IMR-90 (cell line): ENCODE measurements around the gene KCNN3. TPM values are rescaled to one million over a fixed set of nuclear protein-coding genes. Genes with fewer than 3 reads are reported as not detected.
A peak's percentile ranks its signal among the peaks of the same experiment; 100 is the strongest.

ENCODE experiments used
- ATAC-seq: fragments of 200-7000 bp; cut with Tn5 transposase; 2 replicates; pipeline ENCODE4 v1.9.1; 2020; ENCODE audit warnings: low read depth, mild to moderate bottlenecking, moderate library complexity
- BruUV-seq: library from RNA; stranded (reverse); fragments of 400-500 nt; replicated peaks from 2 replicates; lab custom pipeline; 2021; lab: Mats Ljungman, UMichigan
- CTCF ChIA-PET: fragments of 300-600 bp; formaldehyde crosslinking; extraction: SDS; loops from one replicate; lab custom pipeline; 2021; ENCODE audit warnings: antibody characterized with exemption; lab: Yijun Ruan, JAX
- POLR2A ChIA-PET: fragments of 300-600 bp; sonication (Branson Sonifier 250); formaldehyde crosslinking; loops from one replicate; lab custom pipeline; 2022; ENCODE audit warnings: antibody characterized with exemption; ENCODE audit not compliant: unreplicated experiment; lab: Charles Lee
- DNase-seq: peaks from one replicate; pipeline ENCODE4 v3.0.0; 2013
- H2AFZ ChIP-seq: replicated peaks from 2 replicates; pipeline ENCODE3; 2013; ENCODE audit warnings: low read length, mild to moderate bottlenecking; ENCODE audit not compliant: poor library complexity
- H2AK5ac ChIP-seq: 2 replicates; pipeline ENCODE4 v1.6.1; 2013; ENCODE audit warnings: low read depth, low read length, inconsistent platforms
- H2AK9ac ChIP-seq: replicated peaks from 2 replicates; pipeline ENCODE3; 2013; ENCODE audit warnings: mild to moderate bottlenecking, low read depth, low read length, moderate library complexity; ENCODE audit not compliant: poor library complexity
- H2BK120ac ChIP-seq: 2 replicates; pipeline ENCODE4 v1.6.1; 2013; ENCODE audit warnings: low read depth, low read length, inconsistent platforms
- H2BK15ac ChIP-seq: 3 replicates; pipeline ENCODE4 v1.6.1; 2013; ENCODE audit warnings: low read depth, low read length, inconsistent platforms
- H2BK20ac ChIP-seq: 2 replicates; pipeline ENCODE4 v1.6.1; 2013; ENCODE audit warnings: low read depth, mild to moderate bottlenecking, inconsistent platforms, low read length, moderate library complexity
- H2BK5ac ChIP-seq: 2 replicates; pipeline ENCODE4 v1.6.1; 2013; ENCODE audit warnings: mild to moderate bottlenecking, low read depth, low read length, inconsistent platforms; ENCODE audit not compliant: poor library complexity, severe bottlenecking
- H3K14ac ChIP-seq: replicated peaks from 2 replicates; pipeline ENCODE4 v1.6.1; 2013; ENCODE audit warnings: low read depth, low read length, inconsistent platforms
- H3K18ac ChIP-seq: 2 replicates; pipeline ENCODE4 v1.6.1; 2013; ENCODE audit warnings: low read depth, low read length, control low read depth
- H3K23ac ChIP-seq: 2 replicates; pipeline ENCODE4 v1.6.1; 2013; ENCODE audit warnings: low read depth, low read length, inconsistent platforms
- H3K27ac ChIP-seq: 2 replicates; pipeline ENCODE4 v1.5.1; 2013; ENCODE audit warnings: mild to moderate bottlenecking, control low read depth, low read length; ENCODE audit not compliant: insufficient read depth
- H3K27me3 ChIP-seq: 2 replicates; pipeline ENCODE4 v1.6.1; 2013; ENCODE audit warnings: low read length; ENCODE audit not compliant: control insufficient read depth, insufficient read depth
- H3K36me3 ChIP-seq: 2 replicates; pipeline ENCODE4 v1.6.1; 2013; ENCODE audit warnings: low read length, mixed read lengths; ENCODE audit not compliant: control insufficient read depth, insufficient read depth
- H3K4ac ChIP-seq: 2 replicates; pipeline ENCODE4 v1.6.1; 2013; ENCODE audit warnings: low read depth, low read length, inconsistent platforms
- H3K4me1 ChIP-seq: 2 replicates; pipeline ENCODE4 v1.6.1; 2013; ENCODE audit warnings: low read length, mixed read lengths; ENCODE audit not compliant: control insufficient read depth, insufficient read depth
- H3K4me2 ChIP-seq: 2 replicates; pipeline ENCODE4 v1.6.1; 2013; ENCODE audit warnings: low read depth, mild to moderate bottlenecking, control low read depth, low read length, moderate library complexity
- H3K4me3 ChIP-seq: 2 replicates; pipeline ENCODE4 v1.5.1; 2013; ENCODE audit warnings: low read depth, mild to moderate bottlenecking, control low read depth, low read length, moderate library complexity; ENCODE audit not compliant: insufficient read depth
- H3K56ac ChIP-seq: 2 replicates; pipeline ENCODE4 v1.6.1; 2013; ENCODE audit warnings: low read length, inconsistent platforms; ENCODE audit not compliant: insufficient read depth; ENCODE audit errors: extremely low read depth
- H3K79me1 ChIP-seq, 2 experiments: 2 replicates each; pipeline ENCODE4 v1.6.1; 2013; ENCODE audit warnings: low read length in 2 of 2, inconsistent platforms in 1 of 2, low read depth in 1 of 2
- H3K9ac ChIP-seq: 2 replicates; pipeline ENCODE4 v1.6.1; 2013; ENCODE audit warnings: low read depth, low read length, control low read depth
- H3K9me1 ChIP-seq: 2 replicates; pipeline ENCODE4 v1.6.1; 2013; ENCODE audit warnings: low read length, inconsistent platforms; ENCODE audit not compliant: insufficient read depth
- H3K9me3 ChIP-seq: 2 replicates; pipeline ENCODE4 v1.6.1; 2013; ENCODE audit warnings: low read length; ENCODE audit not compliant: control insufficient read depth, insufficient read depth
- H4K20me1 ChIP-seq: 2 replicates; pipeline ENCODE4 v1.6.1; 2013; ENCODE audit warnings: low read length, inconsistent platforms; ENCODE audit not compliant: insufficient read depth
- H4K5ac ChIP-seq: 2 replicates; pipeline ENCODE4 v1.6.1; 2013; ENCODE audit warnings: mild to moderate bottlenecking, low read depth, low read length, control low read depth
- H4K8ac ChIP-seq, 2 experiments: 2 replicates each; pipeline ENCODE4 v1.6.1; 2013; ENCODE audit warnings: low read depth in 2 of 2, low read length in 2 of 2, control low read depth in 1 of 2, inconsistent platforms in 1 of 2
- H4K91ac ChIP-seq: 2 replicates; pipeline ENCODE4 v1.6.1; 2013; ENCODE audit warnings: low read depth, low read length, inconsistent platforms; ENCODE audit not compliant: insufficient read depth
- BHLHE40 ChIP-seq: fragments of 150-350 bp; IDR thresholded peaks from 2 replicates; pipeline ENCODE4 v1.6.1; 2016; ENCODE audit warnings: mild to moderate bottlenecking, low read depth, low read length
- FOS ChIP-seq: fragments of 150-350 bp; IDR thresholded peaks from 2 replicates; pipeline ENCODE4 v1.6.1; 2016; ENCODE audit warnings: low read depth, low read length
- NFE2L2 ChIP-seq: fragments of 150-350 bp; IDR thresholded peaks from 2 replicates; pipeline ENCODE4 v1.6.1; 2016; ENCODE audit warnings: low read depth, mild to moderate bottlenecking, low read length
- WGBS, 2 experiments: methylation state at CpG; one replicate each; pipeline versions ENCODE4 v1.1.5 to v1.1.7; 2013; ENCODE audit warnings: missing lambda C conversion rate in 2 of 2; ENCODE audit not compliant: insufficient read length in 1 of 2; ENCODE audit errors: extremely low coverage in 2 of 2; 5-methylcytosine and 5-hydroxymethylcytosine counted together
- dilution Hi-C: fragments of 300-500 bp; cut with HindIII; formaldehyde crosslinking; loops from one replicate; pipeline ENCODE4 v1.14.3; 2018; ENCODE audit warnings: low sequenced_read_pairs; ENCODE audit not compliant: unreplicated experiment
- in situ Hi-C: fragments of 300-500 bp; cut with MboI; formaldehyde crosslinking; loops from 3 replicates; pipeline ENCODE4 v1.14.3; 2019; ENCODE audit warnings: low sequenced_read_pairs, inconsistent platforms, mixed read lengths
- intact Hi-C: fragments of 100-400 bp; cut with micrococcal nuclease; formaldehyde crosslinking; loops from 2 replicates; pipeline ENCODE4 v1.10.0; 2022
- polyA plus RNA-seq, 3 experiments: library from polyadenylated mRNA; depleted of rRNA; stranded (reverse); fragments of >200 nt; gene quantifications; 2 replicates each; pipeline ENCODE4 v1.2.3, GENCODE V29; 2012; ENCODE audit warnings: low replicate concordance in 1 of 3
- total RNA-seq: library from RNA; depleted of rRNA; stranded (reverse); fragments of >200 nt; gene quantifications from 2 replicates; pipeline ENCODE4 v1.2.3, GENCODE V29; 2012

KCNN3 gene
- total and polyA plus RNA-seq, 2 of the 4 experiments (the other 2 are of a cell fraction) = 0.02 TPM; not detected in 1

DNA sequence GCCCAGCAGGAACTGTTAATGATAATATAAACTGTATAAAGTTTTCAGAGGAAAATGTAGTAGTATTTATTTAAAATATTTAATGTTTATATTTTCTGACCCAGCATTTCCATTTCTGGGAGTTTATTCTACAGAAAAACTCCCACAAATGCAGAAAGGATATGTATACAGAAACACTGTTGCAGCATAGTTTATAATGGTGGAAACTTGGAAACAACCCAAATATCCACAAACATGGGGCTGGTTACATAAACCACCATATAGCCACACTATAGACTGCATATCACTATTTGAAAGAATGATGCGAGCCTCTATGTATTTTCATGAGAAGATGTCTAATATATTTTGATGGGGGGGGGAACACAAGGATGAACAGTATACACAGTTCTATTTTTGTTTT is 31.5 kb upstream of the KCNN3 start:
- H3K9me1 ChIP-seq = no peaks in the 10 kb centered on the region
- no peak overlapping the region for H4K91ac ChIP-seq
- H3K18ac ChIP-seq = no peak overlapping the region
- in situ Hi-C loops (no loop called here), intact Hi-C loops (no loop called here), dilution Hi-C loops (no loop called here)
- no peaks in the 10 kb centered on the region for H3K36me3 ChIP-seq
- no peak overlapping the region for H4K8ac ChIP-seq
- ChIA-PET POLR2A (no interaction called here), CTCF (interaction anchor here (0.6 kb wide), 1 partner anchor 275 kb away, joined by 4 read pairs; no protein-coding TSS in a partner anchor)
- peaks cover 29% of the 10 kb centered on the region for H3K27me3 ChIP-seq
- peak; percentile 13 for DNase-seq
- H4K20me1 ChIP-seq = no peaks in the 10 kb centered on the region
- no peak overlapping the region for H2BK15ac ChIP-seq
- no peak overlapping the region for H3K4ac ChIP-seq
- no CpG with 5 or more reads among the region's 1 CpG for WGBS, 2 experiments
- H3K4me3 ChIP-seq = no peak overlapping the region
- H3K9me3 ChIP-seq = no peaks in the 10 kb centered on the region
- H3K27ac ChIP-seq = no peak overlapping the region
- no peak overlapping the region for H4K5ac ChIP-seq
- no peak overlapping the region for H3K56ac ChIP-seq
- H2AK9ac ChIP-seq = no peak overlapping the region
- no peak overlapping the region for H2BK20ac ChIP-seq
- BruUV-seq = no TSS peak
- H2BK120ac ChIP-seq = no peak overlapping the region
- TF ChIP-seq NFE2L2 = no peak
- no peak for TF ChIP-seq BHLHE40
- no peak for TF ChIP-seq FOS
- no peaks in the 10 kb centered on the region for H3K79me1 ChIP-seq
- H3K4me2 ChIP-seq = no peak overlapping the region
- no peak overlapping the region for H3K14ac ChIP-seq
- peak; percentile 75 for ATAC-seq
- no peak overlapping the region for H2AFZ ChIP-seq
- H3K9ac ChIP-seq = no peak overlapping the region
- no peak overlapping the region for H2BK5ac ChIP-seq
- no peak overlapping the region for H2AK5ac ChIP-seq
- H3K4me1 ChIP-seq = no peaks in the 10 kb centered on the region; the same call in 1 of the 2 replicates
- no peak overlapping the region for H3K23ac ChIP-seq
